PC-3 (cell line): Measurements from ENCODE around the gene ABHD1.

Experiments used
- EZH2phosphoT487 ChIP-seq: fragments of 300-600 bp; sonication (generic); IDR thresholded peaks from 2 replicates; pipeline ENCODE4 v1.6.1; 2018; ENCODE audit warnings: mild to moderate bottlenecking, antibody characterized with exemption, low read length, borderline replicate concordance
- TF ChIP-seq, protein P1 (sequence below): fragments of 300-600 bp; sonication (generic); conservative IDR thresholded peaks from 2 replicates; pipeline ENCODE4 v1.5.1; 2017; ENCODE audit warnings: antibody characterized with exemption, low read depth, mild to moderate bottlenecking, low read length

DNA sequence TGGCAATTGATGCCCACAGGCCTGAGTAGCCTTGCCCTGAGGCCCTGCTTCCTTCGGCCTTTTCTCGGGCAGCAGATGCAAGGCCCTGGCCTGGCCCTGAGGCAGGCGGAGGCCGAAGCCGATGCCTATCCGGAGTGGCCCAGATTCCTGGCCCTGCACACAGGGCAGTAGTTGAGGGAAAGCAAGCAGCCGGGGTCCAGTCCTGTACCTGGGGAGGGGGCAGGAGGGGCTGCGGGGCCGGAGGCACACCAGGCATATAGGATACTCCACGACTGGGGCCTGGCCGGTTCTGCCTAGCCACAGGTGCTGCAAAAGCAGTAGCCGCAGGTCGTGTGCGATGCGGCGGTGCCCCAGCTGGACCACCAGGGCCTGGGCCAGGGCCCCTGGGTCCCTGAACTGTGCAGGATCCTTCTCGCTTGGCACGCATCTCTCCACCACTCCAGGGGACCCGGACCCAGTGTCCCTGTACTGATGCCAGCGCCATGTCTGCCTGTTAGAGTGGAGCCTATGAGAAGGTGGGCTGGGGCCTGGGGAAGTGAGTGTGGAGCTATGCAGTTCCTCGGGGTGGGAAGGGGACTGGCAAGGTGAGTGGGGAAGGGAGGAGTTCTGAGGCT is 13.8 kb downstream of the ABHD1 start:
- TF ChIP-seq, protein P1, sequence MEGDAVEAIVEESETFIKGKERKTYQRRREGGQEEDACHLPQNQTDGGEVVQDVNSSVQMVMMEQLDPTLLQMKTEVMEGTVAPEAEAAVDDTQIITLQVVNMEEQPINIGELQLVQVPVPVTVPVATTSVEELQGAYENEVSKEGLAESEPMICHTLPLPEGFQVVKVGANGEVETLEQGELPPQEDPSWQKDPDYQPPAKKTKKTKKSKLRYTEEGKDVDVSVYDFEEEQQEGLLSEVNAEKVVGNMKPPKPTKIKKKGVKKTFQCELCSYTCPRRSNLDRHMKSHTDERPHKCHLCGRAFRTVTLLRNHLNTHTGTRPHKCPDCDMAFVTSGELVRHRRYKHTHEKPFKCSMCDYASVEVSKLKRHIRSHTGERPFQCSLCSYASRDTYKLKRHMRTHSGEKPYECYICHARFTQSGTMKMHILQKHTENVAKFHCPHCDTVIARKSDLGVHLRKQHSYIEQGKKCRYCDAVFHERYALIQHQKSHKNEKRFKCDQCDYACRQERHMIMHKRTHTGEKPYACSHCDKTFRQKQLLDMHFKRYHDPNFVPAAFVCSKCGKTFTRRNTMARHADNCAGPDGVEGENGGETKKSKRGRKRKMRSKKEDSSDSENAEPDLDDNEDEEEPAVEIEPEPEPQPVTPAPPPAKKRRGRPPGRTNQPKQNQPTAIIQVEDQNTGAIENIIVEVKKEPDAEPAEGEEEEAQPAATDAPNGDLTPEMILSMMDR, result no peak
- TF ChIP-seq EZH2phosphoT487, result no peak
